Astrocyte of the spinal cord (primary cell): Measurements from ENCODE around the gene IGLL1.
"Not testable (repeated sequence)": the region's sequence is repeated elsewhere in the genome, so short reads cannot be mapped to it uniquely, and the experiment has no call there.

ENCODE experiments used
- DNase-seq: peaks from one replicate; pipeline ENCODE4 v3.0.0; 2011; ENCODE audit warnings: low read depth, low spot score
- H3K4me3 ChIP-seq: 2 replicates; pipeline ENCODE4 v1.5.1; 2011; ENCODE audit warnings: low read depth, mild to moderate bottlenecking, low read length, moderate library complexity
- CTCF ChIP-seq: IDR thresholded peaks from 2 replicates; pipeline ENCODE4 v1.5.1; 2012; ENCODE audit warnings: low read depth, mild to moderate bottlenecking, low read length, inconsistent platforms
- in situ Hi-C: cut with HindIII; loops from 2 replicates; pipeline ENCODE4 v1.10.0; 2017; ENCODE audit warnings: low sequenced_read_pairs

IGLL1 gene

GRCh38 chr22:23539135-23539838, 40.8 kb downstream of the IGLL1 start:
- in situ Hi-C loops = no loop called here
- DNase-seq = peak; percentile 77
- TF ChIP-seq CTCF = peak; percentile 90
- H3K4me3 ChIP-seq = no peak overlapping the region

GRCh38 chr22:23538696-23539030, 41.4 kb downstream of the IGLL1 start:
- in situ Hi-C loops, H3K4me3 ChIP-seq, DNase-seq: not testable (repeated sequence)

GRCh38 chr22:23537830-23538695, 42.0 kb downstream of the IGLL1 start:
- DNase-seq = peak; percentile 28
- H3K4me3 ChIP-seq, in situ Hi-C loops: not testable (repeated sequence)

GRCh38 chr22:23537416-23537815, 42.7 kb downstream of the IGLL1 start:
- no peak for TF ChIP-seq CTCF
- in situ Hi-C loops = no loop called here
- no peak for DNase-seq
- no peak overlapping the region for H3K4me3 ChIP-seq

GRCh38 chr22:23536821-23537345, 43.2 kb downstream of the IGLL1 start:
- no peak overlapping the region for H3K4me3 ChIP-seq
- in situ Hi-C loops = no loop called here
- no peak for DNase-seq
- TF ChIP-seq CTCF = no peak

GRCh38 chr22:23535790-23536661, 44.1 kb downstream of the IGLL1 start:
- in situ Hi-C loops = not testable (repeated sequence)

GRCh38 chr22:23534851-23535717, 45.0 kb downstream of the IGLL1 start:
- no peak for TF ChIP-seq CTCF
- no peak overlapping the region for H3K4me3 ChIP-seq
- in situ Hi-C loops = no loop called here
- no peak for DNase-seq

More at GRCh38 chr22:23535790-23536661, 44.1 kb downstream of the IGLL1 start:
- H3K4me3 ChIP-seq, DNase-seq: not testable (repeated sequence)
